Endothelial cell of umbilical vein (primary cell): Measurements from ENCODE around the gene SLC17A9. TPM values are rescaled to one million over a fixed set of nuclear protein-coding genes. Genes with fewer than 3 reads are reported as not detected.

Source experiments
- BruUV-seq: library from RNA; stranded (reverse); fragments of 400-500 nt; replicated peaks from 2 replicates; lab custom pipeline; 2021; lab: Mats Ljungman, UMichigan
- CTCF ChIA-PET: fragments of 300-600, 350-600 bp; sonication (Branson Sonifier 250); formaldehyde crosslinking; loops from one replicate; lab custom pipeline; 2021; ENCODE audit warnings: antibody characterized with exemption, inconsistent platforms; lab: Charles Lee
- POLR2A ChIA-PET: fragments of 300-600, 350-600 bp; sonication (Branson Sonifier 250); formaldehyde crosslinking; loops from one replicate; lab custom pipeline; 2021; ENCODE audit warnings: antibody characterized with exemption, inconsistent platforms; lab: Charles Lee
- DNase-seq: peaks from one replicate; pipeline ENCODE4 v3.0.0-alpha.2; 2011; ENCODE audit warnings: low read depth, low spot score
- FAIRE-seq: peaks from 2 replicates; lab custom pipeline; 2011; peaks lifted over from hg19 to GRCh38; lab: Jason Lieb, UNC
- H2AFZ ChIP-seq: 2 replicates; pipeline ENCODE4 v1.6.0; 2012; ENCODE audit warnings: low read depth, low read length, control low read depth, inconsistent platforms
- H3K27ac ChIP-seq: 2 replicates; pipeline ENCODE4 v1.5.1; 2011; ENCODE audit warnings: low read depth, mild to moderate bottlenecking, control low read depth, low read length, moderate library complexity; ENCODE audit not compliant: insufficient read depth
- H3K27me3 ChIP-seq, 2 experiments: 2 replicates each; pipeline versions ENCODE4 v1.6.0 to v1.6.1; 2011; ENCODE audit warnings: low read length in 2 of 2, mixed read lengths in 1 of 2; ENCODE audit not compliant: control insufficient read depth in 2 of 2, insufficient read depth in 2 of 2
- H3K36me3 ChIP-seq, 2 experiments: 2 replicates in 1 of 2; 3 replicates in 1 of 2; pipeline ENCODE4 v1.5.1; 2011; ENCODE audit warnings: low read length in 2 of 2, mild to moderate bottlenecking in 1 of 2, moderate library complexity in 1 of 2; ENCODE audit not compliant: control insufficient read depth in 2 of 2, insufficient read depth in 2 of 2; ENCODE audit errors: extremely low read depth in 1 of 2
- H3K4me1 ChIP-seq: 3 replicates; pipeline ENCODE4 v1.5.1; 2011; ENCODE audit warnings: mild to moderate bottlenecking, low read length; ENCODE audit not compliant: control insufficient read depth, insufficient read depth; ENCODE audit errors: extremely low read depth
- H3K4me2 ChIP-seq: 2 replicates; pipeline ENCODE4 v1.6.1; 2011; ENCODE audit warnings: low read length, control low read depth, mixed read lengths; ENCODE audit not compliant: insufficient read depth
- H3K4me3 ChIP-seq, 3 experiments: fragments of 200-600 bp in 1 of 3; sonication (generic), shearing (Covaris generic) in 1 of 3; replicated peaks in 1 of 3; 2 replicates each; pipeline ENCODE4 v1.5.1; 2011 to 2016; ENCODE audit warnings: control low read depth in 3 of 3, low read length in 3 of 3, mild to moderate bottlenecking in 2 of 3, inconsistent platforms in 1 of 3, low read depth in 1 of 3, moderate library complexity in 1 of 3; ENCODE audit not compliant: insufficient read depth in 1 of 3
- H3K79me2 ChIP-seq: 2 replicates; pipeline ENCODE4 v1.6.0; 2012; ENCODE audit warnings: low read length, inconsistent platforms; ENCODE audit not compliant: control insufficient read depth, insufficient read depth
- H3K9ac ChIP-seq: replicated peaks from 2 replicates; pipeline ENCODE3; 2011; ENCODE audit warnings: low read length, control low read depth; ENCODE audit not compliant: insufficient read depth; ENCODE audit errors: extremely low read depth
- H3K9me1 ChIP-seq: replicated peaks from 3 replicates; pipeline ENCODE4 v1.6.0; 2011; ENCODE audit warnings: mild to moderate bottlenecking, low read length; ENCODE audit not compliant: control insufficient read depth, insufficient read depth; ENCODE audit errors: extremely low read depth
- H3K9me3 ChIP-seq: replicated peaks from 2 replicates; pipeline ENCODE4 v1.5.1; 2012; ENCODE audit warnings: low read length, inconsistent platforms; ENCODE audit not compliant: control insufficient read depth, insufficient read depth
- H4K20me1 ChIP-seq: replicated peaks from 2 replicates; pipeline ENCODE3; 2011; ENCODE audit warnings: mild to moderate bottlenecking, low read length; ENCODE audit not compliant: control insufficient read depth, insufficient read depth; ENCODE audit errors: extremely low read depth
- EZH2 ChIP-seq: IDR thresholded peaks from 2 replicates; pipeline ENCODE4 v1.6.1; 2012; ENCODE audit warnings: borderline replicate concordance, low read depth, mild to moderate bottlenecking, moderate library complexity, low read length, inconsistent platforms; ENCODE audit not compliant: severe bottlenecking
- FOS ChIP-seq: IDR thresholded peaks from 2 replicates; pipeline ENCODE4 v1.6.1; 2011; ENCODE audit warnings: mild to moderate bottlenecking, low read length, moderate library complexity, borderline replicate concordance; ENCODE audit not compliant: insufficient read depth
- GATA2 ChIP-seq: IDR thresholded peaks from 2 replicates; pipeline ENCODE4 v1.7.0; 2011; ENCODE audit warnings: low read depth, mild to moderate bottlenecking, moderate library complexity, mixed read lengths, low read length; ENCODE audit not compliant: insufficient read length, insufficient read depth
- JUN ChIP-seq: IDR thresholded peaks from 2 replicates; pipeline ENCODE4 v1.6.1; 2011; ENCODE audit warnings: borderline replicate concordance, low read depth; ENCODE audit not compliant: insufficient read length, insufficient read depth
- MYC ChIP-seq: IDR thresholded peaks from one replicate; pipeline ENCODE4 v1.6.1; 2011; ENCODE audit warnings: mild to moderate bottlenecking, low read depth, low read length
- POLR2A ChIP-seq: IDR thresholded peaks from 2 replicates; pipeline ENCODE4 v1.6.1; 2012; ENCODE audit warnings: low read depth, mild to moderate bottlenecking, control low read depth, low read length
- POLR2AphosphoS5 ChIP-seq: IDR thresholded peaks from 2 replicates; pipeline ENCODE4 v1.6.1; 2012; ENCODE audit warnings: low read depth, mild to moderate bottlenecking, control low read depth, low read length, moderate library complexity; ENCODE audit not compliant: insufficient read depth
- dilution Hi-C: fragments of 300-500 bp; cut with MboI; formaldehyde crosslinking; loops from one replicate; pipeline ENCODE4 v1.15.0; 2019; ENCODE audit warnings: low sequenced_read_pairs; ENCODE audit not compliant: extremely low pct_ligation_motif_present
- intact Hi-C: fragments of 100-400 bp; cut with micrococcal nuclease; formaldehyde crosslinking; loops from one replicate; pipeline ENCODE4 v1.10.0; 2022
- polyA plus RNA-seq, 4 experiments: library from polyadenylated mRNA; depleted of rRNA in 3 of 4; stranded (reverse) in 3 of 4; unstranded in 1 of 4; fragments of >200 nt; gene quantifications; 2 replicates each; pipeline versions ENCODE4 v1.2.1 to v1.2.3, GENCODE V29; 2011 to 2012; ENCODE audit warnings: missing spikeins in 1 of 4
- total RNA-seq: library from RNA; stranded (reverse); gene quantifications from 2 replicates; pipeline ENCODE4 v1.2.3, GENCODE V29; 2021
- TF ChIP-seq, protein P1 (sequence below), 2 donors: IDR thresholded peaks; 1 replicate in 1 of 2; 2 replicates in 1 of 2; pipeline ENCODE4 v1.5.1; 2011; ENCODE audit warnings: low read length in 2 of 2, mild to moderate bottlenecking in 2 of 2, moderate library complexity in 2 of 2, control low read depth in 1 of 2, inconsistent platforms in 1 of 2, low read depth in 1 of 2; ENCODE audit not compliant: insufficient read depth in 1 of 2; ENCODE audit errors: extremely low read depth in 1 of 2
- TF ChIP-seq, protein P2 (sequence below): IDR thresholded peaks from 2 replicates; pipeline ENCODE4 v1.6.1; 2011; ENCODE audit not compliant: insufficient read depth, insufficient read length

The SLC17A9 gene
- total and polyA plus RNA-seq, 2 donors (not counting 3 experiments of a cell fraction or from before 2014, with no cell fraction given), result 38.2 to 44.5 TPM

DNA sequence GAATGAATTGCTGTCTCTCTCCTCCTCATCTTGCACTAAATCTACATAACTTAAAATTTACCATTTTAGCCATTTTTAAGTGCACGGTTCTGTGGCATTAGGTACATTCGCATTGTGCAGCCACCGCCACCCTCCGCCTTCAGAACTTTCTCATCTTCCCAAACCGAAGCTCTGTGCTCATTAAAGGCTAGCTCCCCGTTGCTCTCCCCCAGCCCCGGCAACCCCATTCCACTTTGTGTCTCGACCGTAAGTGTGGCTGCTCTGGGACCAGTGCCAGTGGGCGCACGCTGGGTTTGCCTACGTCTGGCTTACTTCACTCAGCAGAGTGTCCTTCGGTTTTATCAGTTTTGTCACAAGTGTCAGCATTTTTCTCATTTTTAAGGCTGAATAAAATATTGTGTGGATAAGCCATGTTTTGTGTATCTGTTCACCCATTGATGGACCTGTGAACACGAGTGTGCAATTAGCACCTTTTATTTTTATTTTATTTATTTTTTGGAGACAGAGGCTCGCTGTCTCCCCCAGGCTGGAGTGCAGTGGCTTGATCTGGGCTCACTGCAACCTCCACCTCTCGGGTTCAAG, 16.8 kb downstream of the SLC17A9 start:
- Histone ChIP-seq H3K79me2 (no peaks in the 10 kb centered on the region), H3K9me1 (no peaks in the 10 kb centered on the region), H3K9me3 (no peaks in the 10 kb centered on the region), H3K36me3 (peaks cover 2 to 4% of the 10 kb centered on the region in 2 experiments), H4K20me1 (no peaks in the 10 kb centered on the region), H3K27me3 (peaks cover 14 to 15% of the 10 kb centered on the region in 2 experiments), H3K27ac (no peak overlapping the region), H2AFZ (no peak overlapping the region), H3K4me3 (no peak overlapping the region), H3K9ac (no peak overlapping the region), H3K4me2 (no peak overlapping the region), H3K4me1 (no peaks in the 10 kb centered on the region)
- intact Hi-C loops (no loop called here), dilution Hi-C loops (no loop called here)
- FAIRE-seq (no peak), DNase-seq (no peak)
- TF ChIP-seq POLR2A (no peak), MYC (no peak), JUN (no peak), FOS (no peak), GATA2 (no peak), POLR2AphosphoS5 (no peak), EZH2 (no peak)
- TF ChIP-seq, protein P1, sequence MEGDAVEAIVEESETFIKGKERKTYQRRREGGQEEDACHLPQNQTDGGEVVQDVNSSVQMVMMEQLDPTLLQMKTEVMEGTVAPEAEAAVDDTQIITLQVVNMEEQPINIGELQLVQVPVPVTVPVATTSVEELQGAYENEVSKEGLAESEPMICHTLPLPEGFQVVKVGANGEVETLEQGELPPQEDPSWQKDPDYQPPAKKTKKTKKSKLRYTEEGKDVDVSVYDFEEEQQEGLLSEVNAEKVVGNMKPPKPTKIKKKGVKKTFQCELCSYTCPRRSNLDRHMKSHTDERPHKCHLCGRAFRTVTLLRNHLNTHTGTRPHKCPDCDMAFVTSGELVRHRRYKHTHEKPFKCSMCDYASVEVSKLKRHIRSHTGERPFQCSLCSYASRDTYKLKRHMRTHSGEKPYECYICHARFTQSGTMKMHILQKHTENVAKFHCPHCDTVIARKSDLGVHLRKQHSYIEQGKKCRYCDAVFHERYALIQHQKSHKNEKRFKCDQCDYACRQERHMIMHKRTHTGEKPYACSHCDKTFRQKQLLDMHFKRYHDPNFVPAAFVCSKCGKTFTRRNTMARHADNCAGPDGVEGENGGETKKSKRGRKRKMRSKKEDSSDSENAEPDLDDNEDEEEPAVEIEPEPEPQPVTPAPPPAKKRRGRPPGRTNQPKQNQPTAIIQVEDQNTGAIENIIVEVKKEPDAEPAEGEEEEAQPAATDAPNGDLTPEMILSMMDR (IDR thresholded peaks at IDR 0.05; ENCODE audit: extremely low read depth in 1 of 2, insufficient read depth in 1 of 2, low read depth in 1 of 2, low read length in 2 of 2), result no peak
- TF ChIP-seq, protein P2, sequence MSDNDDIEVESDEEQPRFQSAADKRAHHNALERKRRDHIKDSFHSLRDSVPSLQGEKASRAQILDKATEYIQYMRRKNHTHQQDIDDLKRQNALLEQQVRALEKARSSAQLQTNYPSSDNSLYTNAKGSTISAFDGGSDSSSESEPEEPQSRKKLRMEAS, result no peak
- no TSS peak for BruUV-seq
- ChIA-PET POLR2A (no interaction called here), CTCF (no interaction called here)
